GM12801 (cell line): ENCODE results near the gene LHPP.

Source experiments
- CTCF ChIP-seq: IDR thresholded peaks from one replicate; pipeline ENCODE4 v1.5.1; 2011; ENCODE audit warnings: control low read depth; ENCODE audit not compliant: insufficient read length; ENCODE audit errors: extremely low read depth

LHPP gene

GRCh38 chr10:124596116-124596785 lies 134.6 kb downstream of the LHPP start:
- TF ChIP-seq CTCF = no peak

GRCh38 chr10:124596962-124597845 lies 135.6 kb downstream of the LHPP start:
- no peak for TF ChIP-seq CTCF

- TF ChIP-seq CTCF = no peak
Observed at GRCh38 chr10:124597846-124598165, 136.2 kb downstream of the LHPP start.

- no peak for TF ChIP-seq CTCF
Observed at GRCh38 chr10:124598196-124598595, 136.6 kb downstream of the LHPP start.

GRCh38 chr10:124598773-124599587 lies 137.4 kb downstream of the LHPP start:
- no peak for TF ChIP-seq CTCF

GRCh38 chr10:124599588-124600050 lies 138.0 kb downstream of the LHPP start:
- no peak for TF ChIP-seq CTCF

- TF ChIP-seq CTCF = no peak
Observed at GRCh38 chr10:124600051-124600880, 138.6 kb downstream of the LHPP start.
